ENCODE results near the gene FGF14.
"Not testable (repeated sequence)": the region's sequence is repeated elsewhere in the genome, so short reads cannot be mapped to it uniquely, and the experiment has no call there.

FGF14 gene

GRCh38 chr13:102195566-102196462 is 206.0 kb downstream of the FGF14 start:
- no peak for DNase-seq (ENCODE audit: low read depth)

GRCh38 chr13:102192858-102193257 is 209.0 kb downstream of the FGF14 start:
- no peak for DNase-seq (ENCODE audit: low read depth)

- no peak for DNase-seq (ENCODE audit: low read depth)
These were observed 209.8 kb downstream of the FGF14 start for GRCh38 chr13:102191951-102192502.

GRCh38 chr13:102190930-102191329 is 210.9 kb downstream of the FGF14 start:
- DNase-seq (ENCODE audit: low read depth) = no peak

GRCh38 chr13:102187313-102187712 is 214.5 kb downstream of the FGF14 start:
- DNase-seq (ENCODE audit: low read depth) = no peak

GRCh38 chr13:102185375-102185984 is 216.4 kb downstream of the FGF14 start:
- DNase-seq (ENCODE audit: low read depth) = no peak

- DNase-seq (ENCODE audit: low read depth) = no peak
These were observed 218.2 kb downstream of the FGF14 start for GRCh38 chr13:102183509-102184182.

GRCh38 chr13:102182170-102182569 is 219.7 kb downstream of the FGF14 start:
- DNase-seq (ENCODE audit: low read depth) = no peak

GRCh38 chr13:102177431-102177830 is 224.4 kb downstream of the FGF14 start:
- no peak for DNase-seq (ENCODE audit: low read depth)

GRCh38 chr13:102176846-102177245 is 225.0 kb downstream of the FGF14 start:
- DNase-seq (ENCODE audit: low read depth) = no peak

GRCh38 chr13:102172406-102172805 is 229.4 kb downstream of the FGF14 start:
- no peak for DNase-seq (ENCODE audit: low read depth)

- DNase-seq (ENCODE audit: low read depth) = no peak
These were observed 231.5 kb downstream of the FGF14 start for GRCh38 chr13:102170305-102170704.

- no peak for DNase-seq (ENCODE audit: low read depth)
These were observed 232.3 kb downstream of the FGF14 start for GRCh38 chr13:102169471-102170015.

GRCh38 chr13:102152790-102153189 is 249.1 kb downstream of the FGF14 start:
- no peak for DNase-seq (ENCODE audit: low read depth)

GRCh38 chr13:102147353-102147752 is 254.5 kb downstream of the FGF14 start:
- DNase-seq (ENCODE audit: low read depth) = no peak

- no peak for DNase-seq (ENCODE audit: low read depth)
These were observed 256.1 kb downstream of the FGF14 start for GRCh38 chr13:102145750-102146149.

GRCh38 chr13:102142473-102142826 is 259.4 kb downstream of the FGF14 start:
- no peak for DNase-seq (ENCODE audit: low read depth)

GRCh38 chr13:102141625-102142472 is 260.0 kb downstream of the FGF14 start:
- DNase-seq (ENCODE audit: low read depth) = no peak

- DNase-seq (ENCODE audit: low read depth) = no peak
These were observed 262.2 kb downstream of the FGF14 start for GRCh38 chr13:102139626-102140025.

GRCh38 chr13:102138635-102139190 is 263.1 kb downstream of the FGF14 start:
- DNase-seq (ENCODE audit: low read depth) = no peak

- not testable (repeated sequence) for DNase-seq (ENCODE audit: low read depth)
These were observed 263.9 kb downstream of the FGF14 start for GRCh38 chr13:102137904-102138303.

Data from activated T-cell treated with anti-CD3 and anti-CD28 coated beads for 24 hours (primary cell).